Prostate gland (tissue), 2 donors: Measurements from ENCODE around the gene HLA-DRB5. TPM values are rescaled to one million over a fixed set of nuclear protein-coding genes. Genes with fewer than 3 reads are reported as not detected.
"Not testable (repeated sequence)": the region's sequence is repeated elsewhere in the genome, so short reads cannot be mapped to it uniquely, and the experiment has no call there.

Experiments
- DNase-seq: peaks from one replicate; pipeline ENCODE4 v3.0.0-alpha.2; 2019; ENCODE audit warnings: low spot score
- H3K27ac ChIP-seq, 2 donors: fragments of 200-600 bp; sonication (generic); 2 replicates each; pipeline ENCODE4 v1.5.1; 2017 to 2019
- H3K27me3 ChIP-seq: fragments of 200-600 bp; sonication (generic); replicated peaks from 2 replicates; pipeline ENCODE4 v1.5.1; 2019; ENCODE audit not compliant: insufficient read depth
- H3K36me3 ChIP-seq, 2 donors: fragments of 200-600 bp; sonication (generic); 1 replicate in 1 of 2; 2 replicates in 1 of 2; pipeline versions ENCODE4 v1.5.1 to v1.8.1; 2017 to 2019
- H3K4me1 ChIP-seq: fragments of 200-600 bp; sonication (generic); replicated peaks from 2 replicates; pipeline ENCODE4 v1.5.1; 2019
- H3K4me3 ChIP-seq, 2 donors: fragments of 200-600 bp; sonication (generic); 2 replicates each; pipeline ENCODE4 v1.5.1; 2017 to 2019
- H3K9me3 ChIP-seq: fragments of 200-600 bp; sonication (generic); 2 replicates; pipeline ENCODE4 v1.5.1; 2017
- CTCF ChIP-seq, 4 experiments: fragments of 200-600 bp in 2 of 4; fragments of 450-650 bp in 2 of 4; sonication (generic) in 2 of 4; IDR thresholded peaks; 1 replicate in 3 of 4; 2 replicates in 1 of 4; pipeline ENCODE4 v1.5.1; 2016 to 2019; ENCODE audit warnings: antibody characterized with exemption in 4 of 4, mild to moderate bottlenecking in 2 of 4, moderate library complexity in 2 of 4
- POLR2A ChIP-seq: fragments of 450-650 bp; IDR thresholded peaks from one replicate; pipeline ENCODE4 v1.6.1; 2016; ENCODE audit warnings: antibody characterized with exemption, mild to moderate bottlenecking
- POLR2AphosphoS5 ChIP-seq: sonication (generic); formaldehyde crosslinking; IDR thresholded peaks from one replicate; pipeline ENCODE4 v1.6.1; 2017; ENCODE audit warnings: antibody characterized with exemption
- WGBS: methylation state at CpG from one replicate; pipeline ENCODE4 v1.1.5; 2018; 5-methylcytosine and 5-hydroxymethylcytosine counted together
- intact Hi-C: fragments of 100-400 bp; cut with DNase I; formaldehyde crosslinking; loops from one replicate; pipeline ENCODE4 v1.14.2; 2022
- small RNA-seq, 2 donors: library from RNA; depleted of rRNA; stranded (forward); fragments of <200 nt; gene quantifications; one replicate each; pipeline ENCODE3, GENCODE V24; 2016
- total RNA-seq, 2 donors: library from RNA; depleted of rRNA; stranded (reverse); fragments of >200 nt; gene quantifications; one replicate each; pipeline ENCODE4 v1.1.0, GENCODE V29; 2016

Gene HLA-DRB5
- total RNA-seq, 2 donors from 2014 or later: not detected

- no peaks in the 10 kb centered on the region for H3K27me3 ChIP-seq
- DNase-seq: no peak
- no peak for TF ChIP-seq CTCF (IDR thresholded peaks at IDR 0.05)
- TF ChIP-seq POLR2A: no peak
- no peak for TF ChIP-seq POLR2AphosphoS5
- no peak overlapping the region for H3K27ac ChIP-seq
- H3K4me1 ChIP-seq: no peaks in the 10 kb centered on the region
- H3K36me3 ChIP-seq: no peaks in the 10 kb centered on the region
- no peak overlapping the region for H3K4me3 ChIP-seq
- intact Hi-C loops: no loop called here
- H3K9me3 ChIP-seq: no peaks in the 10 kb centered on the region
- WGBS: 81% methylated on average over 13 of the region's 13 CpGs
Measured at GRCh38 chr6:32475392-32476206, 54.5 kb downstream of the HLA-DRB5 start.

- 57% methylated on average over 10 of the region's 10 CpGs for WGBS
- H3K9me3 ChIP-seq, intact Hi-C loops, H3K4me1 ChIP-seq, H3K36me3 ChIP-seq, H3K27me3 ChIP-seq, DNase-seq, H3K4me3 ChIP-seq, H3K27ac ChIP-seq: not testable (repeated sequence)
Measured at GRCh38 chr6:32473376-32474348, 56.4 kb downstream of the HLA-DRB5 start.

GRCh38 chr6:32472781-32473375, 57.2 kb downstream of the HLA-DRB5 start:
- H3K36me3 ChIP-seq: no peaks in the 10 kb centered on the region
- DNase-seq: no peak
- H3K27ac ChIP-seq: no peak overlapping the region
- H3K4me3 ChIP-seq: no peak overlapping the region
- TF ChIP-seq POLR2AphosphoS5 (no peak), POLR2A (no peak), CTCF (IDR thresholded peaks at IDR 0.05) (no peak)
- no peaks in the 10 kb centered on the region for H3K27me3 ChIP-seq
- 67% methylated on average over 5 of the region's 5 CpGs for whole genome bisulfite sequencing
- H3K9me3 ChIP-seq: no peaks in the 10 kb centered on the region
- no peaks in the 10 kb centered on the region for H3K4me1 ChIP-seq
- intact Hi-C loops: no loop called here

- 76% methylated on average over 5 of the region's 5 CpGs for WGBS
Measured at GRCh38 chr6:32467743-32468503, 62.2 kb downstream of the HLA-DRB5 start.

More at GRCh38 chr6:32467743-32468503, 62.2 kb downstream of the HLA-DRB5 start:
- H3K27ac ChIP-seq, intact Hi-C loops, H3K4me1 ChIP-seq, H3K27me3 ChIP-seq, H3K4me3 ChIP-seq, H3K36me3 ChIP-seq, H3K9me3 ChIP-seq, DNase-seq: not testable (repeated sequence)

Small RNA genes lying within 50 kb of the gene (small RNA-seq; reads per million reads assigned to genes)
- 0 reads per million in 2 donors for gene RNU1-61P

Other genes with a start within 250 kb of the HLA-DRB5 start
- gene TSBP1, start 158.4 kb downstream of the HLA-DRB5 start, total RNA-seq: under 1 TPM in 1 of 2 donors, not detected in 1; 0.45 TPM
- gene BTNL2, start 123.1 kb downstream of the HLA-DRB5 start, total RNA-seq: not detected
- 100 to 1,000 TPM; 116 to 145 TPM for gene HLA-DRA, start 90.4 kb downstream of the HLA-DRB5 start, total RNA-seq
- gene HLA-DRB1, start 59.6 kb upstream of the HLA-DRB5 start, total RNA-seq: 10 to 100 TPM; 14.7 to 22.1 TPM
- gene HLA-DQA1, start 107.1 kb upstream of the HLA-DRB5 start, total RNA-seq: 1 to 10 TPM; 2.4 to 3.7 TPM
- 1 to 10 TPM; 1.0 to 3.0 TPM for gene HLA-DQB1, start 136.4 kb upstream of the HLA-DRB5 start, total RNA-seq
- gene HLA-DQA2, start 211.1 kb upstream of the HLA-DRB5 start, total RNA-seq: 1 to 10 TPM in 1 of 2 donors, under 1 TPM in 1; 0.45 to 1.6 TPM
- gene HLA-DQB2, start 233.2 kb upstream of the HLA-DRB5 start, total RNA-seq: 1 to 10 TPM in 1 of 2 donors, not detected in 1; 1.5 TPM